Measurements from ENCODE around the gene WDR27.

Gene WDR27

GRCh38 chr6:169539176-169539897, 162.5 kb downstream of the WDR27 start:
- H3K9me3 ChIP-seq (ENCODE audit: insufficient read depth, low read length, severe bottlenecking) = peaks cover 11% of the 10 kb centered on the region
- no peak overlapping the region for H3K4me3 ChIP-seq (ENCODE audit: low read depth in 1 of 2, low read length in 2 of 2)
- H3K27me3 ChIP-seq (ENCODE audit: insufficient read depth, low read length, poor library complexity) = no peaks in the 10 kb centered on the region
- no peaks in the 10 kb centered on the region for H3K36me3 ChIP-seq (ENCODE audit: insufficient read depth, low read length)
- TF ChIP-seq EZH2 (IDR thresholded peaks at IDR 0.05; ENCODE audit: borderline replicate concordance, low read depth, low read length, severe bottlenecking) (no peak), CTCF (IDR thresholded peaks at IDR 0.05; ENCODE audit: borderline replicate concordance, extremely low read depth, low read length, poor library complexity, severe bottlenecking) (no peak)
- no peaks in the 10 kb centered on the region for H3K79me2 ChIP-seq (ENCODE audit: insufficient read depth, low read length)
- no peaks in the 10 kb centered on the region for H3K4me1 ChIP-seq (ENCODE audit: insufficient read depth, low read length)
- ATAC-seq (ENCODE audit: insufficient read depth, low read depth) (no peak), DNase-seq (no peak)
- no peaks in the 10 kb centered on the region for H4K20me1 ChIP-seq (ENCODE audit: insufficient read depth, low read length)
- no peak overlapping the region for H3K4me2 ChIP-seq (ENCODE audit: insufficient read depth, low read length)
- no peak overlapping the region for H3K9ac ChIP-seq (ENCODE audit: low read depth, low read length)
- no peak overlapping the region for H3K27ac ChIP-seq (ENCODE audit: low read length)
- H2AFZ ChIP-seq (ENCODE audit: low read depth, low read length) = no peak overlapping the region

GRCh38 chr6:169536446-169537170, 165.2 kb downstream of the WDR27 start:
- Histone ChIP-seq H3K79me2 (ENCODE audit: insufficient read depth, low read length) (no peaks in the 10 kb centered on the region), H4K20me1 (ENCODE audit: insufficient read depth, low read length) (no peaks in the 10 kb centered on the region), H2AFZ (ENCODE audit: low read depth, low read length) (no peak overlapping the region), H3K4me3 (ENCODE audit: low read depth in 1 of 2, low read length in 2 of 2) (no peak overlapping the region), H3K27me3 (ENCODE audit: insufficient read depth, low read length, poor library complexity) (no peaks in the 10 kb centered on the region), H3K9me3 (ENCODE audit: insufficient read depth, low read length, severe bottlenecking) (peaks cover 20% of the 10 kb centered on the region), H3K4me1 (ENCODE audit: insufficient read depth, low read length) (no peaks in the 10 kb centered on the region), H3K27ac (ENCODE audit: low read length) (no peak overlapping the region), H3K9ac (ENCODE audit: low read depth, low read length) (no peak overlapping the region), H3K36me3 (ENCODE audit: insufficient read depth, low read length) (no peaks in the 10 kb centered on the region), H3K4me2 (ENCODE audit: insufficient read depth, low read length) (no peak overlapping the region)
- TF ChIP-seq EZH2 (IDR thresholded peaks at IDR 0.05; ENCODE audit: borderline replicate concordance, low read depth, low read length, severe bottlenecking) (no peak), CTCF (IDR thresholded peaks at IDR 0.05; ENCODE audit: borderline replicate concordance, extremely low read depth, low read length, poor library complexity, severe bottlenecking) (no peak)
- no peak for DNase-seq
- no peak for ATAC-seq (ENCODE audit: insufficient read depth, low read depth)

GRCh38 chr6:169534039-169534421, 167.8 kb downstream of the WDR27 start:
- Histone ChIP-seq H4K20me1 (ENCODE audit: insufficient read depth, low read length) (no peaks in the 10 kb centered on the region), H3K79me2 (ENCODE audit: insufficient read depth, low read length) (no peaks in the 10 kb centered on the region), H3K9me3 (ENCODE audit: insufficient read depth, low read length, severe bottlenecking) (peaks cover 20% of the 10 kb centered on the region), H3K9ac (ENCODE audit: low read depth, low read length) (no peak overlapping the region), H3K27me3 (ENCODE audit: insufficient read depth, low read length, poor library complexity) (no peaks in the 10 kb centered on the region), H3K4me3 (ENCODE audit: low read depth in 1 of 2, low read length in 2 of 2) (no peak overlapping the region), H3K36me3 (ENCODE audit: insufficient read depth, low read length) (no peaks in the 10 kb centered on the region), H3K27ac (ENCODE audit: low read length) (no peak overlapping the region), H2AFZ (ENCODE audit: low read depth, low read length) (no peak overlapping the region), H3K4me1 (ENCODE audit: insufficient read depth, low read length) (no peaks in the 10 kb centered on the region), H3K4me2 (ENCODE audit: insufficient read depth, low read length) (no peak overlapping the region)
- ATAC-seq (ENCODE audit: insufficient read depth, low read depth) = no peak
- TF ChIP-seq EZH2 (IDR thresholded peaks at IDR 0.05; ENCODE audit: borderline replicate concordance, low read depth, low read length, severe bottlenecking) (no peak), CTCF (IDR thresholded peaks at IDR 0.05; ENCODE audit: borderline replicate concordance, extremely low read depth, low read length, poor library complexity, severe bottlenecking) (no peak)
- no peak for DNase-seq

Data from DND-41 (cell line).